ENCODE results near the gene NFIC. TPM values are rescaled to one million over a fixed set of nuclear protein-coding genes. Genes with fewer than 3 reads are reported as not detected.

Gene NFIC
- total RNA-seq, 4 donors from 2014 or later, result 76.2 to 183 (median 132) TPM

DNA sequence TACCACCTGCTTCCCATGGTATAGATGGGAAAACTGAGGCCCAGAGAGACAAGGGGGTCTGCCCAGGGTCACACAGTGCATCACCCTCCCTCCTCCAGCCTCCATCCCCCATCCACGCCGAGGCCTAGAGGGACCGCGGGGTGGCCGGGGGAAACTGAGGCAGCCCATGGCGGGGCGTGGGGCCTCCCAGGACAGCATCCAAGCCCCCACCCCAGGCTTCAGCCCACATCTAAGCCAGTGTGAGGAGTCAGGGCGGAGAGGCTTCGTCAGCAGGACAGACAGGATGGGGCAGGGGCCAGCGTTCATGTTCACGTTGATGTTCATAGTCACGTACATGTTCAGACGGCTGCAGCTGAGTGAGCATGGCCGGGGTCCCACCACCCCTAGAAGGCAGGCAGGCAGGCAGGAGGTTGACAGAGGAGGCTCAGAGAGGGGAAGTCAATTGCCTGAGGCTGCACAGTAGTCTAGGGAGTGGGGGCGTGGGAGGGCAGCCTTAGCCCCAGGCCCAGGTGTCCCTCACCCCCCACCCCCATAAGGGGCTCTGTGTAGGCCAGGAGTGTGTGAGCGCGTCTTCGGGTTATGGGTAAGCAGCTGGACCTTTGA lies 90.6 kb downstream of the NFIC start:
- TF ChIP-seq, protein P1, sequence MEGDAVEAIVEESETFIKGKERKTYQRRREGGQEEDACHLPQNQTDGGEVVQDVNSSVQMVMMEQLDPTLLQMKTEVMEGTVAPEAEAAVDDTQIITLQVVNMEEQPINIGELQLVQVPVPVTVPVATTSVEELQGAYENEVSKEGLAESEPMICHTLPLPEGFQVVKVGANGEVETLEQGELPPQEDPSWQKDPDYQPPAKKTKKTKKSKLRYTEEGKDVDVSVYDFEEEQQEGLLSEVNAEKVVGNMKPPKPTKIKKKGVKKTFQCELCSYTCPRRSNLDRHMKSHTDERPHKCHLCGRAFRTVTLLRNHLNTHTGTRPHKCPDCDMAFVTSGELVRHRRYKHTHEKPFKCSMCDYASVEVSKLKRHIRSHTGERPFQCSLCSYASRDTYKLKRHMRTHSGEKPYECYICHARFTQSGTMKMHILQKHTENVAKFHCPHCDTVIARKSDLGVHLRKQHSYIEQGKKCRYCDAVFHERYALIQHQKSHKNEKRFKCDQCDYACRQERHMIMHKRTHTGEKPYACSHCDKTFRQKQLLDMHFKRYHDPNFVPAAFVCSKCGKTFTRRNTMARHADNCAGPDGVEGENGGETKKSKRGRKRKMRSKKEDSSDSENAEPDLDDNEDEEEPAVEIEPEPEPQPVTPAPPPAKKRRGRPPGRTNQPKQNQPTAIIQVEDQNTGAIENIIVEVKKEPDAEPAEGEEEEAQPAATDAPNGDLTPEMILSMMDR (IDR thresholded peaks at IDR 0.05), result no peak
- TF ChIP-seq POLR2A (IDR thresholded peaks at IDR 0.05), result no peak
- H3K4me1 ChIP-seq, result peaks cover 28 to 35% of the 10 kb centered on the region in 2 donors
- no peak overlapping the region for H3K4me3 ChIP-seq (replicated peaks in 1 of 3)
- H3K36me3 ChIP-seq, result peaks cover 45 to 50% of the 10 kb centered on the region in 2 donors
- H3K27ac ChIP-seq, result peak overlapping the region in 2 of 3 donors; percentile 77 to 89
- no peaks in the 10 kb centered on the region for H3K9me3 ChIP-seq
- no peaks in the 10 kb centered on the region for H3K27me3 ChIP-seq
- 71 to 88% methylated on average over 13 to 17 of the region's 18 CpGs for WGBS, 2 donors
- DNase-seq, result no peak
- intact Hi-C loops (cut with DNase I), result no loop called here

DNA sequence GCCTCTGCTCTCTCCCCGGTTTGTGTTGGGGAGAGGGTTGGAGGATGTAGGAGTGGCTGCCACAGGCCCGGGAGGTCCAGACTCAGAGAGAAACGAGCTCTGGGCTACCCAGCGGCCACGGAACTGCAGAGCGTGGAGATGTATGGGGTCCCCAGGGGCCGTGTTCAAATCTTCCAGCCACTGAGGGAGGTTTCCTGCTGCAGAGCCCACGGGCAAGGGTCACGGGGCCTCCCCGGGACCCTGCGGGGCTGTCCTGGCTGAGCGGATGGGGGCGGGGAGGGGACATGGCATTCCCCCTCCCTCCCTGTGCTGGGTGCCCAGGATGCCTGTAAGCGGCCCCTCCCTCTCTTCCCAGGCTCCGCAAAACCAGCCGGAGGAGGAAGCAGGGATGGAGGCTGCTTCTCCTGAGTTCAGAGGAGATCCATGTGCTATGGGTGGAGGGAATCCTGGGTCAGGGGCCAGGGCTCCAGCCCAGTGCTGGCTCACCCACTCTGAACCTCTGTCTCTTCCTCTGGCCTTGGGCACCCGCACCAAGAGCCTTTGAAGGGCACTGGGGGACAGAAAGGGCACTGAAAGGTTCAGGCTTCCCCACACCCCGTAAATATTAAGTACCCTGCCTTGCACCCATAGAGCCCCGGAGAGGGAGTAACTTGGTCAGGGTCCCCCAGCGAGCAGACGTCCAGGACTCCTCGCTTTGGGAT lies 91.3 kb downstream of the NFIC start:
- 50 to 57% methylated on average over 9 to 10 of the region's 22 CpGs for WGBS, 2 donors
- DNase-seq, result no peak
- intact Hi-C loops (cut with DNase I), result no loop called here

DNA sequence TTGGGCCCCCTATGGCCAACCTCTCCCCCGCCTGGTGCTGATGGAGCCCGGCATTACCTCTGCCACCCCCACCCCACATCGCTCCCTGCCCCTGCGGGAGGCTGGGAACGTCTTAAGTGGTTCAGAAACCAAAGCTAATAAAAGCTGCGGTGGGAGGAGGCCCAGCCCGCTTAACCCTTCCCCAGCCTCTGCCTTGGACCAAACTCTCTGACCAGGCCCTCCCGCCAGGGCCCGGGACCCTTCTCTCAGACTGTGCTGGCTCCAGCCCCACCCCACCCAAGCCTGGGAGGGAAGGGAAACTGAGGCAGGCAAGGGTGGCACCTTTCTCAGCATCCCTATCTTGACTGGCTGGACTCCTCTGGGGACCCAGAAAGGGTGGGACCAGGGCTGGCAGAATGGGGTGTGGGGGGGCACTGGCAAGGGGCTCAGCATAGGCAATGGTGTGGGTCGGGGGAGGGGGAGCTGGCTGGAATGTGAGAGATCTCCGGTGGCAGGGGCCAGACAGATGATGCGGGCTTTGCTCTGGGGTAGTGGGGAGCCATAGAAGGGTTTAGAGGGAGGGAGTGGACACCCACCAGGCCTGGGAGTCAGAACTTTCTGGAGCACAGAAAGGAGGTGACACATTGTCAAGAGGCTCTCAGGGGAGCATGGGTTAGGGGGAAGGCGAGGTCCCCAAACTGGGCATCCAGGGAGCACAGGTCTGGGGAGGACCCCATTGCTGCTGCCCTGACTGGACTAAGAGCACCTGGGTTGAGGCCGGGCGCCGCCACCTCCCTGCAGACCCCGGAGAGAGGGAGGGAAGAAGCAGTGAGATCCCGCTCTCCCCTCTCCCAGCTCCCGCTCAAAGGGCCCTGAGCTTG lies 92.1 kb downstream of the NFIC start:
- Histone ChIP-seq H3K9me3 (no peaks in the 10 kb centered on the region), H3K27ac (peak overlapping the region in 2 of 3 donors; percentile 77 to 89), H3K27me3 (no peaks in the 10 kb centered on the region), H3K4me3 (replicated peaks in 1 of 3) (no peak overlapping the region), H3K4me1 (peaks cover 28 to 35% of the 10 kb centered on the region in 2 donors), H3K36me3 (peaks cover 37 to 45% of the 10 kb centered on the region in 2 donors)
- WGBS, 2 donors, result 59 to 60% methylated on average over 14 to 19 of the region's 19 CpGs
- DNase-seq, result no peak
- TF ChIP-seq POLR2A (IDR thresholded peaks at IDR 0.05), result no peak
- TF ChIP-seq, protein P1 (IDR thresholded peaks at IDR 0.05), result no peak
- intact Hi-C loops (cut with DNase I), result no loop called here

More for the DNA sequence above, 91.3 kb downstream of the NFIC start:
- Histone ChIP-seq H3K27ac (peak overlapping the region; percentile 47 to 89 (median 77)), H3K36me3 (peaks cover 38 to 45% of the 10 kb centered on the region in 2 donors), H3K9me3 (no peaks in the 10 kb centered on the region), H3K4me1 (peaks cover 28 to 35% of the 10 kb centered on the region in 2 donors), H3K4me3 (replicated peaks in 1 of 3) (no peak overlapping the region), H3K27me3 (no peaks in the 10 kb centered on the region)
- TF ChIP-seq, protein P1 (IDR thresholded peaks at IDR 0.05), result no peak
- no peak for TF ChIP-seq POLR2A (IDR thresholded peaks at IDR 0.05)

DNA sequence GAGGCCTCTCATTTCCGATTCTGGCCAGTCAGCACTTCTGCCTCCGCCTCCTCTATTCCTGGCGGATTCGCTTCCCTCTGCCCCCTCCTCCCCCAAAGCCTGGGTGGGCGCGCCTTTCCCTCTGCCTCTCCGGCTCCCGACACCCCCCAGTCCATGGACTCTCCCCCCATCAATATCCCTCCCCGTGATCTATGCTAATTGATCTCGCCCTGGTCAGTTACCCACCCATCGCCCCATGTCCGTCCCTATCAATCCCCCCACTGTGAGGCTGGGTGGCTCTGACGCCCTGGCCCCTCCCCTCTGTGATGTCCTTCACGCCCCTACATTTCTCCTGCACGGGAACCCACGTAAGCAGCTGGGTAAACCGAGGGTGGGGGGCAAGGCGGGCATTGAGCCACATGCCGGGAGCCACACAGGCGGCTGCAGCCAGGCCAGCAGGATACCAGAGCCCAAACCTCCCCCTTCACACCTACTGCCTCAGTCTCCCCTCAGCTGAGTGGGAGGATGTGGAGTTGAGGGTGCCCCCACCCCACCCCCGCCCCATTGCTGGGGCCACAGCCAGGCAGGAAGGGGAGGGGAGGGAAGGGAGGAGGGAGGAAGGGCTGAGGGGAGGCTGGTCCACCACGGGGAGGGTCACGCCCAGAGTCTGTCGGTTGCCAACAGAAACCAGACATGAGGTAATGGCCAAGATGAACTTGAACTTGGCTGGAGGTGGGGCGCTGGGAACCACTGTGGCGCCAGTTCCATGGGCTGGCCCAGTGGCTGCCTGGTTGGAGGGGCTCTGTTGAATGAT lies 92.9 kb downstream of the NFIC start:
- Histone ChIP-seq H3K9me3 (no peaks in the 10 kb centered on the region), H3K4me3 (replicated peaks in 1 of 3) (no peak overlapping the region), H3K36me3 (peaks cover 37 to 45% of the 10 kb centered on the region in 2 donors), H3K4me1 (peaks cover 28 to 35% of the 10 kb centered on the region in 2 donors), H3K27ac (peak overlapping the region; percentile 21 to 89 (median 77)), H3K27me3 (no peaks in the 10 kb centered on the region)
- TF ChIP-seq, protein P1 (IDR thresholded peaks at IDR 0.05), result no peak
- no peak for TF ChIP-seq POLR2A (IDR thresholded peaks at IDR 0.05)
- intact Hi-C loops (cut with DNase I), result no loop called here
- peak; percentile 78 to 80 for DNase-seq
- WGBS, 2 donors, result 47 to 58% methylated on average over 22 to 24 of the region's 26 CpGs
